HUES48 (cell line): ENCODE data around the gene ATRAID.

Experiments
- H3K27ac ChIP-seq: one replicate; pipeline ENCODE4 v1.7.0; 2013; ENCODE audit warnings: low read depth, low read length, inconsistent platforms
- H3K27me3 ChIP-seq: 2 replicates; pipeline ENCODE4 v1.6.1; 2013; ENCODE audit warnings: mild to moderate bottlenecking, low read length; ENCODE audit not compliant: control insufficient read depth, insufficient read depth
- H3K36me3 ChIP-seq: 2 replicates; pipeline ENCODE4 v1.6.1; 2013; ENCODE audit warnings: low read length; ENCODE audit not compliant: control insufficient read depth, insufficient read depth
- H3K4me1 ChIP-seq: 2 replicates; pipeline ENCODE4 v1.6.1; 2013; ENCODE audit warnings: mild to moderate bottlenecking, low read length; ENCODE audit not compliant: control insufficient read depth, insufficient read depth
- H3K4me3 ChIP-seq: 2 replicates; pipeline ENCODE4 v1.5.1; 2013; ENCODE audit warnings: mild to moderate bottlenecking, low read depth, low read length
- H3K9ac ChIP-seq: 2 replicates; pipeline ENCODE4 v1.6.1; 2013; ENCODE audit warnings: mild to moderate bottlenecking, low read depth, low read length, moderate library complexity
- H3K9me3 ChIP-seq: 2 replicates; pipeline ENCODE4 v1.6.1; 2013; ENCODE audit warnings: low read length; ENCODE audit not compliant: control insufficient read depth, insufficient read depth

ATRAID gene

GRCh38 chr2:27211241-27211942 lies 449 bp upstream of the ATRAID start:
- Histone ChIP-seq H3K27ac (peak overlapping the region; percentile 95), H3K36me3 (peaks cover 60% of the 10 kb centered on the region), H3K4me1 (peaks cover 8% of the 10 kb centered on the region)

GRCh38 chr2:27212626-27213471 lies 1.0 kb downstream of the ATRAID start:
- Histone ChIP-seq H3K4me3 (peak overlapping the region; percentile 99), H3K27ac (peak overlapping the region; percentile 95), H3K9ac (peak overlapping the region; percentile 99), H3K27me3 (no peaks in the 10 kb centered on the region), H3K4me1 (peaks cover 14% of the 10 kb centered on the region), H3K36me3 (peaks cover 51% of the 10 kb centered on the region), H3K9me3 (no peaks in the 10 kb centered on the region)

More at GRCh38 chr2:27211241-27211942, 449 bp upstream of the ATRAID start:
- Histone ChIP-seq H3K4me3 (peak overlapping the region; percentile 99), H3K9me3 (no peaks in the 10 kb centered on the region), H3K27me3 (no peaks in the 10 kb centered on the region), H3K9ac (peak overlapping the region; percentile 85)

GRCh38 chr2:27214941-27215340 lies 3.1 kb downstream of the ATRAID start:
- H3K4me1 ChIP-seq = peaks cover 23% of the 10 kb centered on the region
- no peaks in the 10 kb centered on the region for H3K27me3 ChIP-seq
- H3K4me3 ChIP-seq = no peak overlapping the region
- H3K9ac ChIP-seq = no peak overlapping the region
- no peak overlapping the region for H3K27ac ChIP-seq
- H3K9me3 ChIP-seq = no peaks in the 10 kb centered on the region
- H3K36me3 ChIP-seq = peaks cover 51% of the 10 kb centered on the region

- H3K9ac ChIP-seq = peak overlapping the region; percentile 70
- H3K27me3 ChIP-seq = no peaks in the 10 kb centered on the region
- H3K4me3 ChIP-seq = peak overlapping the region; percentile 80; the same call in 1 of the 2 replicates
- H3K36me3 ChIP-seq = peaks cover 63% of the 10 kb centered on the region
- peak overlapping the region; percentile 81 for H3K27ac ChIP-seq
- peaks cover 23% of the 10 kb centered on the region for H3K4me1 ChIP-seq
- no peaks in the 10 kb centered on the region for H3K9me3 ChIP-seq
These were observed 4.7 kb downstream of the ATRAID start for GRCh38 chr2:27216416-27217137.

- no peaks in the 10 kb centered on the region for H3K9me3 ChIP-seq
- peak within 1 kb of the TSS; percentile 97 for H3K9ac ChIP-seq
- H3K4me1 ChIP-seq = peaks cover 23% of the 10 kb centered on the region
- H3K4me3 ChIP-seq = peak within 1 kb of the TSS; percentile 80
- peaks cover 72% of the 10 kb centered on the region for H3K36me3 ChIP-seq
- no peaks in the 10 kb centered on the region for H3K27me3 ChIP-seq
- H3K27ac ChIP-seq = peak within 1 kb of the TSS; percentile 93
These were observed 5.6 kb downstream of the ATRAID start, which contains the start of gene CAD for GRCh38 chr2:27217173-27218121. TSS of gene CAD (plus strand) at chr2:27217369. CDS start at chr2:27217552, 183 bp downstream.

- peaks cover 77% of the 10 kb centered on the region for H3K36me3 ChIP-seq
- H3K4me1 ChIP-seq = peaks cover 17% of the 10 kb centered on the region
- no peak overlapping the region for H3K9ac ChIP-seq
- no peaks in the 10 kb centered on the region for H3K9me3 ChIP-seq
- peak overlapping the region; percentile 93 for H3K27ac ChIP-seq
- H3K27me3 ChIP-seq = no peaks in the 10 kb centered on the region
- peak overlapping the region; percentile 80; the same call in 1 of the 2 replicates for H3K4me3 ChIP-seq
These were observed 6.8 kb downstream of the ATRAID start for GRCh38 chr2:27218614-27219013.

GRCh38 chr2:27219091-27219490 lies 7.2 kb downstream of the ATRAID start:
- peaks cover 17% of the 10 kb centered on the region for H3K4me1 ChIP-seq
- no peak overlapping the region for H3K27ac ChIP-seq
- no peaks in the 10 kb centered on the region for H3K9me3 ChIP-seq
- H3K36me3 ChIP-seq = peaks cover 77% of the 10 kb centered on the region
- H3K27me3 ChIP-seq = no peaks in the 10 kb centered on the region
- no peak overlapping the region for H3K4me3 ChIP-seq
- H3K9ac ChIP-seq = no peak overlapping the region

- no peak overlapping the region for H3K4me3 ChIP-seq
- no peak overlapping the region for H3K27ac ChIP-seq
- H3K4me1 ChIP-seq = peaks cover 17% of the 10 kb centered on the region
These were observed 8.2 kb downstream of the ATRAID start for GRCh38 chr2:27220091-27220490.

GRCh38 chr2:27221166-27221565 lies 9.3 kb downstream of the ATRAID start:
- Histone ChIP-seq H3K4me1 (peaks cover 17% of the 10 kb centered on the region), H3K36me3 (peaks cover 87% of the 10 kb centered on the region), H3K9ac (no peak overlapping the region), H3K9me3 (no peaks in the 10 kb centered on the region), H3K27ac (no peak overlapping the region), H3K4me3 (no peak overlapping the region), H3K27me3 (no peaks in the 10 kb centered on the region)

More at GRCh38 chr2:27220091-27220490, 8.2 kb downstream of the ATRAID start:
- no peaks in the 10 kb centered on the region for H3K27me3 ChIP-seq
- no peaks in the 10 kb centered on the region for H3K9me3 ChIP-seq
- peaks cover 83% of the 10 kb centered on the region for H3K36me3 ChIP-seq
- H3K9ac ChIP-seq = no peak overlapping the region

- Histone ChIP-seq H3K4me1 (peaks cover 9% of the 10 kb centered on the region; the same call in 1 of the 2 replicates), H3K9ac (no peak overlapping the region), H3K36me3 (peaks cover 92% of the 10 kb centered on the region), H3K27ac (no peak overlapping the region), H3K4me3 (no peak overlapping the region), H3K27me3 (no peaks in the 10 kb centered on the region), H3K9me3 (no peaks in the 10 kb centered on the region)
These were observed 10.6 kb downstream of the ATRAID start for GRCh38 chr2:27222407-27222806.
